Measurements from ENCODE around the gene TMEM59L.
A peak's percentile ranks its signal among the peaks of the same experiment; 100 is the strongest.

GRCh38 chr19:18650021-18650390 is 37.3 kb downstream of the TMEM59L start:
- TF ChIP-seq CTCF (IDR thresholded peaks at IDR 0.05), result no peak
- TF ChIP-seq POLR2AphosphoS5 (IDR thresholded peaks at IDR 0.05), result no peak
- no peak for TF ChIP-seq EP300 (IDR thresholded peaks at IDR 0.05)
- peak in 1 of 2 donors; percentile 27 for TF ChIP-seq POLR2A (IDR thresholded peaks at IDR 0.05)
